AG09319 (cell line): ENCODE measurements around the gene PRKG1.

Experiments used
- DNase-seq: peaks from one replicate; pipeline ENCODE4 v3.0.0-alpha.2; 2010; ENCODE audit warnings: low read depth; ENCODE audit errors: extremely low read depth
- CTCF ChIP-seq: IDR thresholded peaks from 2 replicates; pipeline ENCODE4 v1.5.1; 2011; ENCODE audit warnings: low read depth, mild to moderate bottlenecking, inconsistent platforms, low read length, moderate library complexity

Gene PRKG1

GRCh38 chr10:52043811-52044210 lies 969.5 kb downstream of the PRKG1 start:
- no peak for DNase-seq
- TF ChIP-seq CTCF: no peak

DNA sequence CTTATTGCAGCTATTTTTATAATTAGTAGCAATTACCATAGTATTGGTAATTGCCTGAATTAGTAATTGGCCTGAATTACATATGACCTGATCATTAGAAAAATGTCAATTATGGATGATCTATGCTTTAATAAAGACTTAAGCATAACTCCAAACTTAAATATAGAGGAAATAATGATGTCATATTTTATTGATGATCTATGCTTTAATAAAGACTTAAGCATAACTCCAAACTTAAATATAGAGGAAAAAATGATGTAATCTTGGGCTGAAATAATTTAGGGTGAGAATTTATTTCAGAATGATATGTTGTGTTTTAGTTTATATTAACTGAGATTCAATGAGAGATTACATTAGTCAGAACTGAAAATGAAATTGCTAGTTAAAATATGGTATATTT lies 973.8 kb downstream of the PRKG1 start:
- TF ChIP-seq CTCF: no peak
- no peak for DNase-seq

- no peak for TF ChIP-seq CTCF
- DNase-seq: no peak
Measured at GRCh38 chr10:52050429-52051047, 976.3 kb downstream of the PRKG1 start.

DNA sequence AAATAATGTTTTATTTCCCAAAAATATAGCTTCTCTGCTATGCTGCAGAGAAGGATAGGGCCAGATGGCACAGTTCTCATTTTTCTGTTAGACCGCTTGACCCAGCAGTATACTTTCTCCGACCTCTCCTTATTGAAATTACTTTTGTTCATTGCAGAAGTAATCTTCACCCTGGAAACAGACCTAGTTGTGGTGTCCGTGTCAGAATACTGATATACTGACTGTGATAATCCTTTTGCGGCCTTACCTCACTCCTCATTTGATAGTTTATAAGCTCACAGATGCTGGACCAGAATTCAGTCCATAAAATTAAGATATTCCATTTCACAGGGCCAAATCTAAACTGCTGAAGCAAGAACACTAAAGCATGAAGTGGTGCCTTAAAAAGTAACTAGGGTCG lies 979.2 kb downstream of the PRKG1 start:
- DNase-seq: no peak
- TF ChIP-seq CTCF: no peak

DNA sequence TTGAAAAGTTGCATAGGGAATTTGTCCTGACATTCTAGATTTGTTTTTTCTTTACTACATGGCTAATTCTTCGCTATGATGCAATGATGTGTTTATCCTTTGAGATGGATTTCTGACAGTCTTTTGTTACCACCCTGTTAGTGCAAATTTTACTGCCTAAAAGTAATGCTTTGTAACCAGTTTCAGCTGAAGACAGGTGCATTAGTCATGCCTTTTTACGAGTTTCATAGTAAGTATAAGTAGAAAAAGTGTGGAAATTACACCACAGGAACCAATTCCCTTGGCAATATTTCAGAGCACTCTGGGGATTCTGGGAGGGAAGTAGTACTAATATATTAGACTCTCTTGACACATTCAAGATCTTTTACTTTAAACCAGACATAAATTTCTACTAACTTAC lies 982.0 kb downstream of the PRKG1 start:
- TF ChIP-seq CTCF: no peak
- DNase-seq: no peak

DNA sequence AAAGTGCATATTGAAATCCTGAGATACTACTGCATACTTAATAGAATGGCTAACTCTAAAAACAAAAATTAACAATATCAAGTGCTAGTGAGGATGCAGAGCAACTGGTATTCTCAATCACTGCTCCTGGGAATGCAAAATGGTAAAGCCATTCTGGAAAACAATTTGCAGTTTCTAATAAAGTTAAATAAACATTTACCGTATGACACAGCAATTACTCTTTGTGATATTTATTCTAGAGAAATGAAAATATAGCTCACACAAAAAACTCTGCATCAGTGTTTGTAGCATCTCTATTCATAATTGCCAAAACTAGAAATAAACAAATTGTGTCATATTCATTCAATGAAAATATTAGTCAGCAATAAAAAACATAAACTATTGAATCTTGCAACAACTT lies 984.8 kb downstream of the PRKG1 start:
- no peak for DNase-seq
- no peak for TF ChIP-seq CTCF

DNA sequence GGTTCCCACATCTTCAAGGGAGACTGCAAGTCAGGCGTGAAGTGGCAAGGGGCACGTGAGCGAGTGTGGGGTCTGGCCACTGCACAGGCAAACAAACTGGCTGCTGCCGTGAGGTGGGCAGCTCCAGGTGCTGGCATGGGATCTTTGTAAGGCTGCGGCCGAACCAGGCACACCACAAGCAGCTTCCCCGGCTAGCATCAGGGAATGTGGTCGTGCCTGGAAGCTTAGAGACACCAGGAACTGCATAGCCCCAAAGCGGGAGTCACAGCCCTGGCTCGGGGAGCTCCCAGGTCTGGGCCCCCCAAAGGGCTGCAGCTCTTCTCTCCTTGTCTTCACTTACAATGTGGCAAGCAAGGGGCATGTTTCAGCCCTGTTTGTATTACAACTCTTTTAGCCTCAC lies 988.9 kb downstream of the PRKG1 start:
- DNase-seq: no peak
- TF ChIP-seq CTCF: no peak
